HG02973 (cell line): Measurements from ENCODE around the gene PRKCE.
"Not testable (repeated sequence)": the region's sequence is repeated elsewhere in the genome, so short reads cannot be mapped to it uniquely, and the experiment has no call there.

ENCODE experiments used
- ATAC-seq: cut with Tn5 transposase; IDR thresholded peaks from one replicate; pipeline ENCODE4 v1.9.1; 2021; ENCODE audit warnings: moderate library complexity; ENCODE audit not compliant: unreplicated experiment

PRKCE gene

GRCh38 chr2:45882707-45883602, 231.5 kb downstream of the PRKCE start:
- no peak for ATAC-seq

GRCh38 chr2:45883603-45884000, 232.1 kb downstream of the PRKCE start:
- no peak for ATAC-seq

- no peak for ATAC-seq
Observed at GRCh38 chr2:45884126-45884525, 232.7 kb downstream of the PRKCE start.

GRCh38 chr2:45885171-45885621, 233.7 kb downstream of the PRKCE start:
- no peak for ATAC-seq

- ATAC-seq: no peak
Observed at GRCh38 chr2:45886171-45886663, 234.7 kb downstream of the PRKCE start.

GRCh38 chr2:45888167-45888566, 236.7 kb downstream of the PRKCE start:
- ATAC-seq: no peak

- ATAC-seq: no peak
Observed at GRCh38 chr2:45888641-45889040, 237.2 kb downstream of the PRKCE start.

- ATAC-seq: peak; percentile 88
Observed at GRCh38 chr2:45889053-45889452, 237.6 kb downstream of the PRKCE start.

- ATAC-seq: no peak
Observed at GRCh38 chr2:45889620-45890370, 238.3 kb downstream of the PRKCE start.

- not testable (repeated sequence) for ATAC-seq
Observed at GRCh38 chr2:45890371-45890646, 238.8 kb downstream of the PRKCE start.

- ATAC-seq: no peak
Observed at GRCh38 chr2:45890819-45891218, 239.3 kb downstream of the PRKCE start.

GRCh38 chr2:45891719-45892424, 240.4 kb downstream of the PRKCE start:
- ATAC-seq: no peak

GRCh38 chr2:45892425-45892745, 240.9 kb downstream of the PRKCE start:
- no peak for ATAC-seq

- ATAC-seq: no peak
Observed at GRCh38 chr2:45892757-45893156, 241.3 kb downstream of the PRKCE start.

GRCh38 chr2:45894211-45894610, 242.7 kb downstream of the PRKCE start:
- ATAC-seq: no peak

GRCh38 chr2:45895241-45895861, 243.9 kb downstream of the PRKCE start:
- no peak for ATAC-seq

- ATAC-seq: no peak
Observed at GRCh38 chr2:45896311-45896710, 244.8 kb downstream of the PRKCE start.

GRCh38 chr2:45897842-45898241, 246.4 kb downstream of the PRKCE start:
- no peak for ATAC-seq

GRCh38 chr2:45898819-45899218, 247.3 kb downstream of the PRKCE start:
- no peak for ATAC-seq

- no peak for ATAC-seq
Observed at GRCh38 chr2:45899926-45900325, 248.5 kb downstream of the PRKCE start.

- no peak for ATAC-seq
Observed at GRCh38 chr2:45901468-45902032, 250.1 kb downstream of the PRKCE start.
